WTC11 (cell line): ENCODE measurements around the gene TRIM38.

Experiments used
- ETV6 ChIP-seq: sonication (generic); formaldehyde crosslinking; IDR thresholded peaks from 2 replicates; pipeline ENCODE4 v1.8.1; 2022; ENCODE audit warnings: mild to moderate bottlenecking, missing genetic modification reagents
- IRF2 ChIP-seq: sonication (generic); formaldehyde crosslinking; IDR thresholded peaks from 2 replicates; pipeline ENCODE4 v1.8.0; 2022; ENCODE audit warnings: low read depth, missing genetic modification reagents, borderline replicate concordance
- KAT7 ChIP-seq: sonication (generic); formaldehyde crosslinking; IDR thresholded peaks from 2 replicates; pipeline ENCODE4 v1.8.1; 2023; ENCODE audit warnings: missing genetic modification reagents, mild to moderate bottlenecking, borderline replicate concordance
- TEAD1 ChIP-seq: sonication (generic); formaldehyde crosslinking; IDR thresholded peaks from 2 replicates; pipeline ENCODE4 v1.8.0; 2022; ENCODE audit warnings: mild to moderate bottlenecking, missing genetic modification reagents
- TF ChIP-seq, protein P1 (sequence below): fragments of 200-600 bp; IDR thresholded peaks from 2 replicates; pipeline ENCODE4 v1.8.0; 2022; ENCODE audit warnings: antibody characterized with exemption
- TF ChIP-seq, protein P2 (sequence below): sonication (generic); formaldehyde crosslinking; IDR thresholded peaks from 2 replicates; pipeline ENCODE4 v1.8.1; 2022; ENCODE audit warnings: low read depth, mild to moderate bottlenecking, moderate library complexity, missing genetic modification reagents, borderline replicate concordance
- TF ChIP-seq, protein P3 (sequence below): sonication (generic); formaldehyde crosslinking; IDR thresholded peaks from 2 replicates; pipeline ENCODE4 v1.8.0; 2022; ENCODE audit warnings: mild to moderate bottlenecking, missing genetic modification reagents

DNA sequence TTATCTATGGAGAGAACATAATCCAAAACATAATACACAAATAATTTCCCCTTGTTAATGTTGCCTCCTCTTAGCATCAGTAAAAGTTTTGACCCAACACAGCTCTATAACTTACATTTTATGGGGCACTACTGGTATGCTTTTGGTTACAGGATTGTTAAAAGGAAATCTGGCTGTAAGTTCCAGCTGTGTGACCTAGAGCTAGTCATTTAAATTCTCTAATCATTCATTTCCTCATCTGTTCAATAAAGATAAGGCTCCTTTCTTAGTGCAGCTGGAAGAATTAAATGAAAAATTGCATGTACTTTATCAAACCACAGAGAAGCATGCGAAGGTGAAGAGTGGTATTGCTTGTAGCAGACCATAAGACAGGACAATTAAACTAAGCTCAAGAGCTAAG lies 36.7 kb upstream of the TRIM38 start:
- TF ChIP-seq, protein P1, sequence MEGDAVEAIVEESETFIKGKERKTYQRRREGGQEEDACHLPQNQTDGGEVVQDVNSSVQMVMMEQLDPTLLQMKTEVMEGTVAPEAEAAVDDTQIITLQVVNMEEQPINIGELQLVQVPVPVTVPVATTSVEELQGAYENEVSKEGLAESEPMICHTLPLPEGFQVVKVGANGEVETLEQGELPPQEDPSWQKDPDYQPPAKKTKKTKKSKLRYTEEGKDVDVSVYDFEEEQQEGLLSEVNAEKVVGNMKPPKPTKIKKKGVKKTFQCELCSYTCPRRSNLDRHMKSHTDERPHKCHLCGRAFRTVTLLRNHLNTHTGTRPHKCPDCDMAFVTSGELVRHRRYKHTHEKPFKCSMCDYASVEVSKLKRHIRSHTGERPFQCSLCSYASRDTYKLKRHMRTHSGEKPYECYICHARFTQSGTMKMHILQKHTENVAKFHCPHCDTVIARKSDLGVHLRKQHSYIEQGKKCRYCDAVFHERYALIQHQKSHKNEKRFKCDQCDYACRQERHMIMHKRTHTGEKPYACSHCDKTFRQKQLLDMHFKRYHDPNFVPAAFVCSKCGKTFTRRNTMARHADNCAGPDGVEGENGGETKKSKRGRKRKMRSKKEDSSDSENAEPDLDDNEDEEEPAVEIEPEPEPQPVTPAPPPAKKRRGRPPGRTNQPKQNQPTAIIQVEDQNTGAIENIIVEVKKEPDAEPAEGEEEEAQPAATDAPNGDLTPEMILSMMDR, result no peak
- TF ChIP-seq TEAD1 (CRISPR knock-in tag) (no peak), ETV6 (CRISPR knock-in tag) (no peak), KAT7 (CRISPR knock-in tag) (no peak), IRF2 (CRISPR knock-in tag) (no peak)
- TF ChIP-seq, protein P2, sequence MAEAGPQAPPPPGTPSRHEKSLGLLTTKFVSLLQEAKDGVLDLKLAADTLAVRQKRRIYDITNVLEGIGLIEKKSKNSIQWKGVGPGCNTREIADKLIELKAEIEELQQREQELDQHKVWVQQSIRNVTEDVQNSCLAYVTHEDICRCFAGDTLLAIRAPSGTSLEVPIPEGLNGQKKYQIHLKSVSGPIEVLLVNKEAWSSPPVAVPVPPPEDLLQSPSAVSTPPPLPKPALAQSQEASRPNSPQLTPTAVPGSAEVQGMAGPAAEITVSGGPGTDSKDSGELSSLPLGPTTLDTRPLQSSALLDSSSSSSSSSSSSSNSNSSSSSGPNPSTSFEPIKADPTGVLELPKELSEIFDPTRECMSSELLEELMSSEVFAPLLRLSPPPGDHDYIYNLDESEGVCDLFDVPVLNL (CRISPR knock-in tag), result no peak
- TF ChIP-seq, protein P3, sequence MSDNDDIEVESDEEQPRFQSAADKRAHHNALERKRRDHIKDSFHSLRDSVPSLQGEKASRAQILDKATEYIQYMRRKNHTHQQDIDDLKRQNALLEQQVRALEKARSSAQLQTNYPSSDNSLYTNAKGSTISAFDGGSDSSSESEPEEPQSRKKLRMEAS (CRISPR knock-in tag), result no peak
